Keratinocyte (primary cell): ENCODE measurements around the gene KLHL22. TPM values are rescaled to one million over a fixed set of nuclear protein-coding genes. Genes with fewer than 3 reads are reported as not detected.

Experiments used
- DNase-seq: peaks from one replicate; pipeline ENCODE4 v3.0.0-alpha.2; 2011; ENCODE audit warnings: low read depth, missing footprints, low spot score
- FAIRE-seq: peaks from 2 replicates; lab custom pipeline; 2011; peaks lifted over from hg19 to GRCh38; lab: Jason Lieb, UNC
- H2AFZ ChIP-seq: 2 replicates; pipeline ENCODE4 v1.6.0; 2012; ENCODE audit warnings: low read length, control low read depth, inconsistent platforms; ENCODE audit not compliant: control insufficient read depth
- H3K27ac ChIP-seq: 2 replicates; pipeline ENCODE4 v1.5.1; 2011; ENCODE audit warnings: low read length; ENCODE audit not compliant: control insufficient read depth, insufficient read depth
- H3K27me3 ChIP-seq: 3 replicates; pipeline ENCODE4 v1.6.0; 2011; ENCODE audit warnings: low read length; ENCODE audit not compliant: control insufficient read depth, insufficient read depth; ENCODE audit errors: extremely low read depth
- H3K36me3 ChIP-seq, 2 experiments: 2 replicates in 1 of 2; 3 replicates in 1 of 2; pipeline ENCODE4 v1.5.1; 2011; ENCODE audit warnings: low read length in 2 of 2, mild to moderate bottlenecking in 1 of 2; ENCODE audit not compliant: control insufficient read depth in 2 of 2, insufficient read depth in 2 of 2; ENCODE audit errors: extremely low read depth in 1 of 2
- H3K4me1 ChIP-seq: 3 replicates; pipeline ENCODE4 v1.5.1; 2011; ENCODE audit warnings: low read length; ENCODE audit not compliant: control insufficient read depth, insufficient read depth; ENCODE audit errors: extremely low read depth
- H3K4me2 ChIP-seq: 3 replicates; pipeline ENCODE4 v1.6.0; 2011; ENCODE audit warnings: low read depth, low read length; ENCODE audit not compliant: control insufficient read depth, insufficient read depth; ENCODE audit errors: extremely low read depth
- H3K4me3 ChIP-seq, 3 experiments: fragments of 200-600 bp in 1 of 3; sonication (generic) in 1 of 3; 2 replicates in 2 of 3; 3 replicates in 1 of 3; pipeline ENCODE4 v1.5.1; 2011 to 2016; ENCODE audit warnings: low read length in 3 of 3, mild to moderate bottlenecking in 3 of 3, control low read depth in 2 of 3, inconsistent platforms in 1 of 3, low read depth in 1 of 3, mixed read lengths in 1 of 3, mixed run types in 1 of 3, moderate library complexity in 1 of 3; ENCODE audit not compliant: control insufficient read depth in 2 of 3, insufficient read depth in 2 of 3; ENCODE audit errors: extremely low read depth in 1 of 3
- H3K79me2 ChIP-seq: 2 replicates; pipeline ENCODE4 v1.6.0; 2012; ENCODE audit warnings: low read length; ENCODE audit not compliant: control insufficient read depth, insufficient read depth
- H3K9ac ChIP-seq: 3 replicates; pipeline ENCODE4 v1.6.0; 2011; ENCODE audit warnings: low read length; ENCODE audit not compliant: control insufficient read depth, insufficient read depth; ENCODE audit errors: extremely low read depth
- H3K9me1 ChIP-seq: 3 replicates; pipeline ENCODE4 v1.6.0; 2011; ENCODE audit warnings: low read length; ENCODE audit not compliant: control insufficient read depth, insufficient read depth; ENCODE audit errors: extremely low read depth
- H3K9me3 ChIP-seq: 2 replicates; pipeline ENCODE4 v1.5.1; 2012; ENCODE audit warnings: low read depth, low read length; ENCODE audit not compliant: control insufficient read depth
- H4K20me1 ChIP-seq: 3 replicates; pipeline ENCODE4 v1.6.0; 2011; ENCODE audit warnings: low read length; ENCODE audit not compliant: control insufficient read depth, insufficient read depth; ENCODE audit errors: extremely low read depth
- EZH2 ChIP-seq: IDR thresholded peaks from one replicate; pipeline ENCODE4 v1.6.1; 2012; ENCODE audit warnings: inconsistent platforms, mild to moderate bottlenecking, low read length, moderate library complexity
- dilution Hi-C: fragments of 300-500 bp; cut with MboI; formaldehyde crosslinking; loops from one replicate; pipeline ENCODE4 v1.7.0; 2020; ENCODE audit warnings: low sequenced_read_pairs; ENCODE audit not compliant: extremely low pct_ligation_motif_present
- polyA plus RNA-seq, 5 experiments: library from polyadenylated mRNA; depleted of rRNA in 3 of 5; stranded (reverse) in 3 of 5; stranded (forward) in 1 of 5; unstranded in 1 of 5; fragments of >200 nt; gene quantifications; 1 replicate in 1 of 5; 2 replicates in 3 of 5; 3 replicates in 1 of 5; pipeline versions ENCODE4 v1.2.1 to v1.2.3, GENCODE V29; 2011 to 2012; ENCODE audit warnings: missing spikeins in 2 of 5, low read depth in 1 of 5, low replicate concordance in 1 of 5
- TF ChIP-seq, protein P1 (sequence below), 3 experiments: IDR thresholded peaks in 1 of 3; conservative IDR thresholded peaks in 1 of 3; optimal IDR thresholded peaks in 1 of 3; 2 replicates in 2 of 3; 3 replicates in 1 of 3; pipeline versions ENCODE3 to v1.5.1; 2011; ENCODE audit warnings: low read length in 3 of 3, mild to moderate bottlenecking in 3 of 3, moderate library complexity in 2 of 3, control low read depth in 1 of 3, inconsistent platforms in 1 of 3; ENCODE audit not compliant: insufficient read depth in 2 of 3; ENCODE audit errors: extremely low read depth in 1 of 3

Gene KLHL22
- polyA plus RNA-seq, 1 donor (not counting 4 experiments of a cell fraction or from before 2014, with no cell fraction given): 9.3 TPM

GRCh38 chr22:20517841-20518592 is 22.4 kb upstream of the KLHL22 start:
- FAIRE-seq (no peak), DNase-seq (no peak)
- Histone ChIP-seq H3K4me2 (peak overlapping the region; percentile 53), H3K4me1 (peaks cover 59% of the 10 kb centered on the region), H2AFZ (no peak overlapping the region), H3K27ac (peak overlapping the region; percentile 17), H3K27me3 (no peaks in the 10 kb centered on the region), H3K79me2 (peaks cover 92% of the 10 kb centered on the region), H3K9ac (no peak overlapping the region), H3K4me3 (no peak overlapping the region), H3K9me1 (peaks cover 7% of the 10 kb centered on the region), H4K20me1 (peaks cover 45% of the 10 kb centered on the region), H3K36me3 (peaks cover 14 to 37% of the 10 kb centered on the region in 2 experiments), H3K9me3 (no peaks in the 10 kb centered on the region)
- no peak for TF ChIP-seq EZH2
- TF ChIP-seq, protein P1, sequence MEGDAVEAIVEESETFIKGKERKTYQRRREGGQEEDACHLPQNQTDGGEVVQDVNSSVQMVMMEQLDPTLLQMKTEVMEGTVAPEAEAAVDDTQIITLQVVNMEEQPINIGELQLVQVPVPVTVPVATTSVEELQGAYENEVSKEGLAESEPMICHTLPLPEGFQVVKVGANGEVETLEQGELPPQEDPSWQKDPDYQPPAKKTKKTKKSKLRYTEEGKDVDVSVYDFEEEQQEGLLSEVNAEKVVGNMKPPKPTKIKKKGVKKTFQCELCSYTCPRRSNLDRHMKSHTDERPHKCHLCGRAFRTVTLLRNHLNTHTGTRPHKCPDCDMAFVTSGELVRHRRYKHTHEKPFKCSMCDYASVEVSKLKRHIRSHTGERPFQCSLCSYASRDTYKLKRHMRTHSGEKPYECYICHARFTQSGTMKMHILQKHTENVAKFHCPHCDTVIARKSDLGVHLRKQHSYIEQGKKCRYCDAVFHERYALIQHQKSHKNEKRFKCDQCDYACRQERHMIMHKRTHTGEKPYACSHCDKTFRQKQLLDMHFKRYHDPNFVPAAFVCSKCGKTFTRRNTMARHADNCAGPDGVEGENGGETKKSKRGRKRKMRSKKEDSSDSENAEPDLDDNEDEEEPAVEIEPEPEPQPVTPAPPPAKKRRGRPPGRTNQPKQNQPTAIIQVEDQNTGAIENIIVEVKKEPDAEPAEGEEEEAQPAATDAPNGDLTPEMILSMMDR (optimal IDR thresholded peaks at IDR 0.05 in 1 of 3, IDR thresholded peaks at IDR 0.05 in 1 of 3, conservative IDR thresholded peaks at IDR 0.05 in 1 of 3; ENCODE audit: extremely low read depth in 1 of 3, insufficient read depth in 2 of 3, low read length in 3 of 3): no peak
- dilution Hi-C loops: no loop called here

DNA sequence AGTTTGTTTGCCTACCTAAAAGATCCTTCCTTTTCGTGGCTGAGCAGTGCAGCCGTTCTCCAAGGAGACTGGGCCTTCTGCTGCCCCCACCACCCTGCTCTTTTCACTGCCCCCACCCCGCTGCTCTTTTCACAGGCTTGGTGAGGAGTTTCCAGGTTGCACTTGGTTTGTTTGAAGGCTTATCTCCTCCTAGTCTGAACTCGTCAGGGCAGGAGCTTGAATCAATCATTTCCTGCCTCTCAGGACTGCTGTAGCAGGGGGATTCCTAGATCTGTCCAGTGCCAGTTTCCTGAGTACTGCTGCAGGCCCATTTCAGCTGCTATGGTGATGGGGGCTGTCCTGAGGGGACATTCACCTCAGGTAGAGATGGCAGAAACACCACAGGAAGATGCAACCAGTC is 21.8 kb upstream of the KLHL22 start:
- Histone ChIP-seq H3K36me3 (peaks cover 14 to 37% of the 10 kb centered on the region in 2 experiments), H3K4me3 (no peak overlapping the region), H3K27ac (peak overlapping the region; percentile 68), H4K20me1 (peaks cover 45% of the 10 kb centered on the region), H3K9ac (peak overlapping the region; percentile 42), H3K27me3 (no peaks in the 10 kb centered on the region), H3K79me2 (peaks cover 92% of the 10 kb centered on the region), H3K4me2 (peak overlapping the region; percentile 53), H3K9me3 (no peaks in the 10 kb centered on the region), H3K9me1 (peaks cover 8% of the 10 kb centered on the region), H2AFZ (no peak overlapping the region), H3K4me1 (peaks cover 53% of the 10 kb centered on the region)
- no peak for DNase-seq
- dilution Hi-C loops: no loop called here
- TF ChIP-seq, protein P1 (optimal IDR thresholded peaks at IDR 0.05 in 1 of 3, IDR thresholded peaks at IDR 0.05 in 1 of 3, conservative IDR thresholded peaks at IDR 0.05 in 1 of 3; ENCODE audit: extremely low read depth in 1 of 3, insufficient read depth in 2 of 3, low read length in 3 of 3): no peak
- TF ChIP-seq EZH2: no peak
- FAIRE-seq: peak; percentile 32
